IMR-90 (cell line): ENCODE results near the gene ERCC5. TPM values are rescaled to one million over a fixed set of nuclear protein-coding genes. Genes with fewer than 3 reads are reported as not detected.

Source experiments
- ATAC-seq: fragments of 200-7000 bp; cut with Tn5 transposase; 2 replicates; pipeline ENCODE4 v1.9.1; 2020; ENCODE audit warnings: low read depth, mild to moderate bottlenecking, moderate library complexity
- BruUV-seq: library from RNA; stranded (reverse); fragments of 400-500 nt; replicated peaks from 2 replicates; lab custom pipeline; 2021; lab: Mats Ljungman, UMichigan
- CTCF ChIA-PET: fragments of 300-600 bp; formaldehyde crosslinking; extraction: SDS; loops from one replicate; lab custom pipeline; 2021; ENCODE audit warnings: antibody characterized with exemption; lab: Yijun Ruan, JAX
- POLR2A ChIA-PET: fragments of 300-600 bp; sonication (Branson Sonifier 250); formaldehyde crosslinking; loops from one replicate; lab custom pipeline; 2022; ENCODE audit warnings: antibody characterized with exemption; ENCODE audit not compliant: unreplicated experiment; lab: Charles Lee
- DNase-seq: peaks from one replicate; pipeline ENCODE4 v3.0.0; 2013
- H2AFZ ChIP-seq: replicated peaks from 2 replicates; pipeline ENCODE3; 2013; ENCODE audit warnings: low read length, mild to moderate bottlenecking; ENCODE audit not compliant: poor library complexity
- H2AK5ac ChIP-seq: 2 replicates; pipeline ENCODE4 v1.6.1; 2013; ENCODE audit warnings: low read depth, low read length, inconsistent platforms
- H2AK9ac ChIP-seq: replicated peaks from 2 replicates; pipeline ENCODE3; 2013; ENCODE audit warnings: mild to moderate bottlenecking, low read depth, low read length, moderate library complexity; ENCODE audit not compliant: poor library complexity
- H2BK120ac ChIP-seq: 2 replicates; pipeline ENCODE4 v1.6.1; 2013; ENCODE audit warnings: low read depth, low read length, inconsistent platforms
- H2BK15ac ChIP-seq: 3 replicates; pipeline ENCODE4 v1.6.1; 2013; ENCODE audit warnings: low read depth, low read length, inconsistent platforms
- H2BK20ac ChIP-seq: 2 replicates; pipeline ENCODE4 v1.6.1; 2013; ENCODE audit warnings: low read depth, mild to moderate bottlenecking, inconsistent platforms, low read length, moderate library complexity
- H2BK5ac ChIP-seq: 2 replicates; pipeline ENCODE4 v1.6.1; 2013; ENCODE audit warnings: mild to moderate bottlenecking, low read depth, low read length, inconsistent platforms; ENCODE audit not compliant: poor library complexity, severe bottlenecking
- H3K14ac ChIP-seq: replicated peaks from 2 replicates; pipeline ENCODE4 v1.6.1; 2013; ENCODE audit warnings: low read depth, low read length, inconsistent platforms
- H3K18ac ChIP-seq: 2 replicates; pipeline ENCODE4 v1.6.1; 2013; ENCODE audit warnings: low read depth, low read length, control low read depth
- H3K23ac ChIP-seq: 2 replicates; pipeline ENCODE4 v1.6.1; 2013; ENCODE audit warnings: low read depth, low read length, inconsistent platforms
- H3K27ac ChIP-seq: 2 replicates; pipeline ENCODE4 v1.5.1; 2013; ENCODE audit warnings: mild to moderate bottlenecking, control low read depth, low read length; ENCODE audit not compliant: insufficient read depth
- H3K27me3 ChIP-seq: 2 replicates; pipeline ENCODE4 v1.6.1; 2013; ENCODE audit warnings: low read length; ENCODE audit not compliant: control insufficient read depth, insufficient read depth
- H3K36me3 ChIP-seq: 2 replicates; pipeline ENCODE4 v1.6.1; 2013; ENCODE audit warnings: low read length, mixed read lengths; ENCODE audit not compliant: control insufficient read depth, insufficient read depth
- H3K4ac ChIP-seq: 2 replicates; pipeline ENCODE4 v1.6.1; 2013; ENCODE audit warnings: low read depth, low read length, inconsistent platforms
- H3K4me1 ChIP-seq: 2 replicates; pipeline ENCODE4 v1.6.1; 2013; ENCODE audit warnings: low read length, mixed read lengths; ENCODE audit not compliant: control insufficient read depth, insufficient read depth
- H3K4me2 ChIP-seq: 2 replicates; pipeline ENCODE4 v1.6.1; 2013; ENCODE audit warnings: low read depth, mild to moderate bottlenecking, control low read depth, low read length, moderate library complexity
- H3K4me3 ChIP-seq: 2 replicates; pipeline ENCODE4 v1.5.1; 2013; ENCODE audit warnings: low read depth, mild to moderate bottlenecking, control low read depth, low read length, moderate library complexity; ENCODE audit not compliant: insufficient read depth
- H3K56ac ChIP-seq: 2 replicates; pipeline ENCODE4 v1.6.1; 2013; ENCODE audit warnings: low read length, inconsistent platforms; ENCODE audit not compliant: insufficient read depth; ENCODE audit errors: extremely low read depth
- H3K79me1 ChIP-seq, 2 experiments: 2 replicates each; pipeline ENCODE4 v1.6.1; 2013; ENCODE audit warnings: low read length in 2 of 2, inconsistent platforms in 1 of 2, low read depth in 1 of 2
- H3K9ac ChIP-seq: 2 replicates; pipeline ENCODE4 v1.6.1; 2013; ENCODE audit warnings: low read depth, low read length, control low read depth
- H3K9me1 ChIP-seq: 2 replicates; pipeline ENCODE4 v1.6.1; 2013; ENCODE audit warnings: low read length, inconsistent platforms; ENCODE audit not compliant: insufficient read depth
- H3K9me3 ChIP-seq: 2 replicates; pipeline ENCODE4 v1.6.1; 2013; ENCODE audit warnings: low read length; ENCODE audit not compliant: control insufficient read depth, insufficient read depth
- H4K20me1 ChIP-seq: 2 replicates; pipeline ENCODE4 v1.6.1; 2013; ENCODE audit warnings: low read length, inconsistent platforms; ENCODE audit not compliant: insufficient read depth
- H4K5ac ChIP-seq: 2 replicates; pipeline ENCODE4 v1.6.1; 2013; ENCODE audit warnings: mild to moderate bottlenecking, low read depth, low read length, control low read depth
- H4K8ac ChIP-seq, 2 experiments: 2 replicates each; pipeline ENCODE4 v1.6.1; 2013; ENCODE audit warnings: low read depth in 2 of 2, low read length in 2 of 2, control low read depth in 1 of 2, inconsistent platforms in 1 of 2
- H4K91ac ChIP-seq: 2 replicates; pipeline ENCODE4 v1.6.1; 2013; ENCODE audit warnings: low read depth, low read length, inconsistent platforms; ENCODE audit not compliant: insufficient read depth
- CEBPB ChIP-seq: IDR thresholded peaks from 2 replicates; pipeline ENCODE4 v1.6.1; 2012; ENCODE audit warnings: low read depth, low read length, improper control_type of control experiment
- FOS ChIP-seq: fragments of 150-350 bp; IDR thresholded peaks from 2 replicates; pipeline ENCODE4 v1.6.1; 2016; ENCODE audit warnings: low read depth, low read length
- NFE2L2 ChIP-seq: fragments of 150-350 bp; IDR thresholded peaks from 2 replicates; pipeline ENCODE4 v1.6.1; 2016; ENCODE audit warnings: low read depth, mild to moderate bottlenecking, low read length
- RAD21 ChIP-seq: IDR thresholded peaks from 2 replicates; pipeline ENCODE4 v1.6.1; 2012; ENCODE audit warnings: low read length, improper control_type of control experiment
- RFX5 ChIP-seq: IDR thresholded peaks from 2 replicates; pipeline ENCODE4 v1.8.0; 2012; ENCODE audit warnings: low read depth, mild to moderate bottlenecking, low read length, moderate library complexity
- WGBS, 2 experiments: methylation state at CpG; one replicate each; pipeline versions ENCODE4 v1.1.5 to v1.1.7; 2013; ENCODE audit warnings: missing lambda C conversion rate in 2 of 2; ENCODE audit not compliant: insufficient read length in 1 of 2; ENCODE audit errors: extremely low coverage in 2 of 2; 5-methylcytosine and 5-hydroxymethylcytosine counted together
- dilution Hi-C: fragments of 300-500 bp; cut with HindIII; formaldehyde crosslinking; loops from one replicate; pipeline ENCODE4 v1.14.3; 2018; ENCODE audit warnings: low sequenced_read_pairs; ENCODE audit not compliant: unreplicated experiment
- in situ Hi-C: fragments of 300-500 bp; cut with MboI; formaldehyde crosslinking; loops from 3 replicates; pipeline ENCODE4 v1.14.3; 2019; ENCODE audit warnings: low sequenced_read_pairs, inconsistent platforms, mixed read lengths
- intact Hi-C: fragments of 100-400 bp; cut with micrococcal nuclease; formaldehyde crosslinking; loops from 2 replicates; pipeline ENCODE4 v1.10.0; 2022
- polyA plus RNA-seq, 3 experiments: library from polyadenylated mRNA; depleted of rRNA; stranded (reverse); fragments of >200 nt; gene quantifications; 2 replicates each; pipeline ENCODE4 v1.2.3, GENCODE V29; 2012; ENCODE audit warnings: low replicate concordance in 1 of 3
- total RNA-seq: library from RNA; depleted of rRNA; stranded (reverse); fragments of >200 nt; gene quantifications from 2 replicates; pipeline ENCODE4 v1.2.3, GENCODE V29; 2012
- TF ChIP-seq, protein P1 (sequence below): fragments of 150-350 bp; IDR thresholded peaks from 2 replicates; pipeline ENCODE4 v1.6.1; 2016; ENCODE audit warnings: low read depth, mild to moderate bottlenecking, low read length, moderate library complexity, borderline replicate concordance

ERCC5 gene
- total and polyA plus RNA-seq, 2 of the 4 experiments (the other 2 are of a cell fraction): 29.7 to 34.4 TPM

DNA sequence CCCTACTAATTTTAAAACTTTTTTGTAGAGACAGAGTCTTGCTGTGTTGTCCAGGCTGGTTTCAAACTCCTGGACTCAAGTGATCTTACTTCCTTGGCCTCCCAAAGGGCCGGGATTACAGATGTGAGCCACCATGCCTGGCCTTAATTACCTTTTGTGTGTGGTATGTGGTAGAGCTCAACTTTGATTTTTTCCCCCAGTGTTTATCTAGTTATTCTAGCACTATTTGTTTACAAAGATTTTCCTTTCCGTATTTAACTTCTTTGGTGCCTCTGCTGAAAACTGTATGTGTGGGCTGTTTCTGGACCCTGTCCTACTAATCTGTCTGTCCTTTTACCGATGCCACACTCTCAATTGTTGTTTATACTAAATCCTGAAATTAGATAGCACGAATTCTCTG is 9.4 kb upstream of the ERCC5 start:
- no peak overlapping the region for H3K18ac ChIP-seq
- H2BK5ac ChIP-seq: no peak overlapping the region
- H3K4me3 ChIP-seq: no peak overlapping the region
- H2AFZ ChIP-seq: no peak overlapping the region
- intact Hi-C loops (no loop called here), dilution Hi-C loops (no loop called here), in situ Hi-C loops (no loop called here)
- no peak overlapping the region for H3K4me2 ChIP-seq
- no peak overlapping the region for H2AK5ac ChIP-seq
- no peaks in the 10 kb centered on the region for H3K27me3 ChIP-seq
- no peak overlapping the region for H4K5ac ChIP-seq
- H3K4me1 ChIP-seq: 0 out of 2 replicates have a peak, but pooled peaks cover 2% of the 10 kb centered on the region
- no peak overlapping the region for H3K23ac ChIP-seq
- BruUV-seq: no TSS peak
- no peak overlapping the region for H4K8ac ChIP-seq
- peaks cover 18% of the 10 kb centered on the region for H3K36me3 ChIP-seq
- ChIA-PET CTCF (no interaction called here), POLR2A (no interaction called here)
- no peak for TF ChIP-seq NFE2L2
- TF ChIP-seq RAD21: no peak
- TF ChIP-seq FOS: no peak
- TF ChIP-seq, protein P1, sequence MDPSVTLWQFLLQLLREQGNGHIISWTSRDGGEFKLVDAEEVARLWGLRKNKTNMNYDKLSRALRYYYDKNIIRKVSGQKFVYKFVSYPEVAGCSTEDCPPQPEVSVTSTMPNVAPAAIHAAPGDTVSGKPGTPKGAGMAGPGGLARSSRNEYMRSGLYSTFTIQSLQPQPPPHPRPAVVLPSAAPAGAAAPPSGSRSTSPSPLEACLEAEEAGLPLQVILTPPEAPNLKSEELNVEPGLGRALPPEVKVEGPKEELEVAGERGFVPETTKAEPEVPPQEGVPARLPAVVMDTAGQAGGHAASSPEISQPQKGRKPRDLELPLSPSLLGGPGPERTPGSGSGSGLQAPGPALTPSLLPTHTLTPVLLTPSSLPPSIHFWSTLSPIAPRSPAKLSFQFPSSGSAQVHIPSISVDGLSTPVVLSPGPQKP: no peak
- TF ChIP-seq RFX5: no peak
- TF ChIP-seq CEBPB: no peak
- H2AK9ac ChIP-seq: no peak overlapping the region
- no peaks in the 10 kb centered on the region for H3K9me1 ChIP-seq
- no peak overlapping the region for H3K27ac ChIP-seq
- H2BK15ac ChIP-seq: no peak overlapping the region
- no peak overlapping the region for H2BK20ac ChIP-seq
- DNase-seq (no peak), ATAC-seq (no peak)
- H3K9ac ChIP-seq: no peak overlapping the region
- H2BK120ac ChIP-seq: no peak overlapping the region
- H3K9me3 ChIP-seq: no peaks in the 10 kb centered on the region
- H4K91ac ChIP-seq: no peak overlapping the region
- no peaks in the 10 kb centered on the region; a peak in 1 of 4 replicates for H3K79me1 ChIP-seq
- no CpG with 5 or more reads among the region's 4 CpGs for WGBS, 2 experiments
- no peak overlapping the region for H3K4ac ChIP-seq
- no peak overlapping the region for H3K56ac ChIP-seq
- H3K14ac ChIP-seq: no peak overlapping the region
- no peaks in the 10 kb centered on the region for H4K20me1 ChIP-seq
